Measurements from ENCODE around the gene CRYL1. TPM values are rescaled to one million over a fixed set of nuclear protein-coding genes. Genes with fewer than 3 reads are reported as not detected.
A peak's percentile ranks its signal among the peaks of the same experiment; 100 is the strongest.

The CRYL1 gene
- total and polyA plus RNA-seq, 2 of the 4 experiments (the other 2 are of a cell fraction): 11.7 to 16.4 TPM

GRCh38 chr13:20525144-20525600, 485 bp downstream of the CRYL1 start:
- Histone ChIP-seq H2BK5ac (ENCODE audit: low read depth, low read length, poor library complexity, severe bottlenecking) (peak overlapping the region; percentile 28), H3K27ac (ENCODE audit: insufficient read depth, low read length) (peak overlapping the region; percentile 28; the same call in 1 of the 2 replicates), H4K91ac (ENCODE audit: insufficient read depth, low read depth, low read length) (no peak overlapping the region), H2BK20ac (ENCODE audit: low read depth, low read length) (no peak overlapping the region), H3K56ac (ENCODE audit: extremely low read depth, insufficient read depth, low read length) (no peak overlapping the region), H2BK120ac (ENCODE audit: low read depth, low read length) (no peak overlapping the region), H2AK5ac (ENCODE audit: low read depth, low read length) (peak overlapping the region; percentile 36; the same call in 1 of the 2 replicates), H4K5ac (ENCODE audit: low read depth, low read length) (peak overlapping the region; percentile 43; the same call in 1 of the 2 replicates), H3K4ac (ENCODE audit: low read depth, low read length) (peak overlapping the region; percentile 14), H3K14ac (replicated peaks; ENCODE audit: low read depth, low read length) (peak overlapping the region; percentile 38; the same call in 1 of the 2 replicates), H4K20me1 (ENCODE audit: insufficient read depth, low read length) (no peaks in the 10 kb centered on the region), H3K4me3 (ENCODE audit: insufficient read depth, low read depth, low read length) (peak overlapping the region; percentile 87), H3K79me1 (ENCODE audit: low read depth in 1 of 2, low read length in 2 of 2) (peaks cover 10 to 22% of the 10 kb centered on the region in 2 experiments), H3K18ac (ENCODE audit: low read depth, low read length) (peak overlapping the region; percentile 55; the same call in 1 of the 2 replicates), H2BK15ac (ENCODE audit: low read depth, low read length) (no peak overlapping the region), H3K9me1 (ENCODE audit: insufficient read depth, low read length) (peaks cover 3% of the 10 kb centered on the region; the same call in 1 of the 2 replicates), H3K9ac (ENCODE audit: low read depth, low read length) (peak overlapping the region; percentile 85), H3K23ac (ENCODE audit: low read depth, low read length) (peak overlapping the region; percentile 54), H3K9me3 (ENCODE audit: control insufficient read depth, insufficient read depth, low read length) (no peaks in the 10 kb centered on the region), H3K27me3 (ENCODE audit: control insufficient read depth, insufficient read depth, low read length) (no peaks in the 10 kb centered on the region), H3K36me3 (ENCODE audit: control insufficient read depth, insufficient read depth, low read length) (no peaks in the 10 kb centered on the region), H3K4me1 (ENCODE audit: control insufficient read depth, insufficient read depth, low read length) (0 out of 2 replicates have a peak, but pooled peaks cover 2% of the 10 kb centered on the region), H2AFZ (replicated peaks; ENCODE audit: low read length, poor library complexity) (peak overlapping the region; percentile 100), H2AK9ac (replicated peaks; ENCODE audit: low read depth, low read length, poor library complexity) (peak overlapping the region; percentile 73), H3K4me2 (ENCODE audit: low read depth, low read length) (peak overlapping the region; percentile 99), H4K8ac (ENCODE audit: low read depth in 2 of 2, low read length in 2 of 2) (peak overlapping the region; percentile 57 to 75; a peak in 3 of 4 replicates)
- in situ Hi-C loops (cut with MboI; ENCODE audit: low sequenced_read_pairs): no loop called here
- 3% methylated on average over 21 of the region's 37 CpGs; no CpG with 5 or more reads in 1 of the 2 experiments for WGBS, 2 experiments (ENCODE audit: extremely low coverage in 2 of 2, insufficient read length in 1 of 2)
- TF ChIP-seq MAFK (IDR thresholded peaks at IDR 0.05; ENCODE audit: low read depth, low read length) (no peak), NFE2L2 (IDR thresholded peaks at IDR 0.05; ENCODE audit: low read depth, low read length) (no peak), MXI1 (IDR thresholded peaks at IDR 0.05; ENCODE audit: borderline replicate concordance, low read depth, low read length) (no peak), POLR2A (IDR thresholded peaks at IDR 0.05; ENCODE audit: low read depth, low read length) (no peak), RFX5 (IDR thresholded peaks at IDR 0.05; ENCODE audit: low read depth, low read length) (no peak), CTCF (conservative IDR thresholded peaks at IDR 0.05; ENCODE audit: low read depth, low read length) (no peak), BHLHE40 (IDR thresholded peaks at IDR 0.05; ENCODE audit: low read depth, low read length) (no peak), SMC3 (IDR thresholded peaks at IDR 0.05; ENCODE audit: low read depth, low read length) (no peak), MAZ (IDR thresholded peaks at IDR 0.05; ENCODE audit: borderline replicate concordance, low read depth, low read length) (no peak), CEBPB (IDR thresholded peaks at IDR 0.05; ENCODE audit: low read depth, low read length) (no peak), RCOR1 (IDR thresholded peaks at IDR 0.05; ENCODE audit: insufficient replicate concordance, low read length) (no peak), USF2 (IDR thresholded peaks at IDR 0.05; ENCODE audit: low read depth, low read length) (no peak), FOS (IDR thresholded peaks at IDR 0.05; ENCODE audit: low read depth, low read length) (no peak), CHD1 (IDR thresholded peaks at IDR 0.05; ENCODE audit: low read depth, low read length) (no peak), ELK1 (IDR thresholded peaks at IDR 0.05; ENCODE audit: borderline replicate concordance, low read depth, low read length) (no peak), RAD21 (IDR thresholded peaks at IDR 0.05; ENCODE audit: low read length) (no peak)
- BruUV-seq (replicated peaks): no TSS peak
- ChIA-PET POLR2A (ENCODE audit: unreplicated experiment) (no interaction called here), CTCF (no interaction called here)
- ATAC-seq (ENCODE audit: low read depth) (no peak; the same call in 1 of the 2 replicates), DNase-seq (no peak)
- dilution Hi-C loops (cut with HindIII; ENCODE audit: low sequenced_read_pairs, unreplicated experiment): no loop called here
- intact Hi-C loops (cut with micrococcal nuclease): loop anchor here (1.0 to 5.0 kb wide), 2 partner anchors 162 to 179 kb away; no protein-coding TSS in a partner anchor
